GM10847 (cell line): Measurements from ENCODE around the gene LRPPRC.

Experiments
- POLR2A ChIP-seq: IDR thresholded peaks from 2 replicates; pipeline ENCODE4 v1.6.1; 2011; ENCODE audit not compliant: insufficient read length; ENCODE audit errors: extremely low read depth

Gene LRPPRC

GRCh38 chr2:43985359-43985758 is 10.4 kb downstream of the LRPPRC start:
- no peak for TF ChIP-seq POLR2A

GRCh38 chr2:43984533-43984932 is 11.3 kb downstream of the LRPPRC start:
- no peak for TF ChIP-seq POLR2A

GRCh38 chr2:43980902-43981301 is 14.9 kb downstream of the LRPPRC start:
- TF ChIP-seq POLR2A = no peak

GRCh38 chr2:43977677-43978375 is 18.0 kb downstream of the LRPPRC start:
- no peak for TF ChIP-seq POLR2A

GRCh38 chr2:43960921-43961320 is 34.9 kb downstream of the LRPPRC start:
- TF ChIP-seq POLR2A = no peak

- no peak for TF ChIP-seq POLR2A
Observed at GRCh38 chr2:43958397-43959275, 37.2 kb downstream of the LRPPRC start.

GRCh38 chr2:43950383-43951008 is 45.3 kb downstream of the LRPPRC start:
- no peak for TF ChIP-seq POLR2A

- no peak for TF ChIP-seq POLR2A
Observed at GRCh38 chr2:43948370-43948769, 47.4 kb downstream of the LRPPRC start.

- no peak for TF ChIP-seq POLR2A
Observed at GRCh38 chr2:43946685-43947084, 49.1 kb downstream of the LRPPRC start.

GRCh38 chr2:43945439-43945838 is 50.4 kb downstream of the LRPPRC start:
- TF ChIP-seq POLR2A = no peak

GRCh38 chr2:43944915-43945314 is 50.9 kb downstream of the LRPPRC start:
- no peak for TF ChIP-seq POLR2A

GRCh38 chr2:43943809-43944452 is 51.9 kb downstream of the LRPPRC start:
- TF ChIP-seq POLR2A = no peak

GRCh38 chr2:43943323-43943722 is 52.5 kb downstream of the LRPPRC start:
- TF ChIP-seq POLR2A = no peak

- TF ChIP-seq POLR2A = no peak
Observed at GRCh38 chr2:43942881-43943280, 52.9 kb downstream of the LRPPRC start.

GRCh38 chr2:43941966-43942365 is 53.8 kb downstream of the LRPPRC start:
- no peak for TF ChIP-seq POLR2A

- TF ChIP-seq POLR2A = no peak
Observed at GRCh38 chr2:43941359-43941758, 54.4 kb downstream of the LRPPRC start.

- TF ChIP-seq POLR2A = no peak
Observed at GRCh38 chr2:43939695-43940256, 56.0 kb downstream of the LRPPRC start.
